GOT3 (cell line): ENCODE measurements around the gene ARL6IP4.
"Not testable (repeated sequence)": the region's sequence is repeated elsewhere in the genome, so short reads cannot be mapped to it uniquely, and the experiment has no call there.

Source experiments
- DNase-seq: peaks from one replicate; lab custom pipeline; 2025; ENCODE audit warnings: mixed read lengths; lab: John Stamatoyannopoulos, UW

ARL6IP4 gene

GRCh38 chr12:123011701-123012100 lies 31.2 kb downstream of the ARL6IP4 start:
- DNase-seq = no peak

GRCh38 chr12:123013185-123014095 lies 33.0 kb downstream of the ARL6IP4 start:
- no peak for DNase-seq

- DNase-seq = not testable (repeated sequence)
These were observed 34.0 kb downstream of the ARL6IP4 start for GRCh38 chr12:123014473-123014872.

GRCh38 chr12:123017753-123018152 lies 37.3 kb downstream of the ARL6IP4 start:
- DNase-seq = no peak

- DNase-seq = no peak
These were observed 39.3 kb downstream of the ARL6IP4 start for GRCh38 chr12:123019841-123020138.

GRCh38 chr12:123021688-123022604 lies 41.5 kb downstream of the ARL6IP4 start:
- no peak for DNase-seq

- DNase-seq = no peak
These were observed 42.4 kb downstream of the ARL6IP4 start for GRCh38 chr12:123022846-123023245.

- no peak for DNase-seq
These were observed 44.4 kb downstream of the ARL6IP4 start for GRCh38 chr12:123024819-123025391.

- DNase-seq = no peak
These were observed 45.8 kb downstream of the ARL6IP4 start for GRCh38 chr12:123026094-123026853.

- no peak for DNase-seq
These were observed 47.4 kb downstream of the ARL6IP4 start for GRCh38 chr12:123027726-123028445.

- DNase-seq = no peak
These were observed 48.0 kb downstream of the ARL6IP4 start for GRCh38 chr12:123028475-123028874.

- no peak for DNase-seq
These were observed 49.1 kb downstream of the ARL6IP4 start for GRCh38 chr12:123029550-123029949.

GRCh38 chr12:123030686-123031085 lies 50.2 kb downstream of the ARL6IP4 start:
- no peak for DNase-seq

- no peak for DNase-seq
These were observed 50.8 kb downstream of the ARL6IP4 start for GRCh38 chr12:123031171-123031845.
